GM21737 (cell line): ENCODE data around the gene ETFRF1.

ENCODE experiments used
- ATAC-seq: cut with Tn5 transposase; IDR thresholded peaks from one replicate; pipeline ENCODE4 v1.9.1; 2021; ENCODE audit warnings: mild to moderate bottlenecking, moderate library complexity; ENCODE audit not compliant: unreplicated experiment

Gene ETFRF1

GRCh38 chr12:25208554-25208953 is 13.5 kb downstream of the ETFRF1 start:
- ATAC-seq: no peak

- ATAC-seq: no peak
Measured at GRCh38 chr12:25213338-25213737, 18.3 kb downstream of the ETFRF1 start.

GRCh38 chr12:25236190-25236589 is 41.2 kb downstream of the ETFRF1 start:
- no peak for ATAC-seq

GRCh38 chr12:25236626-25237025 is 41.6 kb downstream of the ETFRF1 start:
- ATAC-seq: no peak

GRCh38 chr12:25241167-25242020 is 46.4 kb downstream of the ETFRF1 start:
- ATAC-seq: no peak

- ATAC-seq: no peak
Measured at GRCh38 chr12:25242981-25243679, 48.1 kb downstream of the ETFRF1 start.

- no peak for ATAC-seq
Measured at GRCh38 chr12:25243680-25243990, 48.6 kb downstream of the ETFRF1 start.

- ATAC-seq: no peak
Measured at GRCh38 chr12:25245491-25245890, 50.5 kb downstream of the ETFRF1 start.

- ATAC-seq: no peak
Measured at GRCh38 chr12:25248137-25248536, 53.1 kb downstream of the ETFRF1 start.

- no peak for ATAC-seq
Measured at GRCh38 chr12:25248732-25249131, 53.7 kb downstream of the ETFRF1 start.

- ATAC-seq: peak; percentile 29
Measured at GRCh38 chr12:25249931-25250738, 55.1 kb downstream of the ETFRF1 start.

GRCh38 chr12:25250744-25251730 is 56.0 kb downstream of the ETFRF1 start, which contains the start of gene KRAS:
Gene KRAS (minus strand): TSS chr12:25250929.
- ATAC-seq: peak; percentile 78

GRCh38 chr12:25251769-25252168 is 56.7 kb downstream of the ETFRF1 start:
- ATAC-seq: no peak

- no peak for ATAC-seq
Measured at GRCh38 chr12:25252946-25253345, 57.9 kb downstream of the ETFRF1 start.

- ATAC-seq: no peak
Measured at GRCh38 chr12:25253371-25254068, 58.5 kb downstream of the ETFRF1 start.

- no peak for ATAC-seq
Measured at GRCh38 chr12:25254271-25254880, 59.3 kb downstream of the ETFRF1 start.
